ENCODE results near the gene PALM. TPM values are rescaled to one million over a fixed set of nuclear protein-coding genes. Genes with fewer than 3 reads are reported as not detected.
A peak's percentile ranks its signal among the peaks of the same experiment; 100 is the strongest.

Gene PALM
- total RNA-seq, 2 experiments from 2014 or later: not detected

GRCh38 chr19:703651-704446, 4.9 kb upstream of the PALM start:
- Mint-ChIP-seq H3K27me3 (peaks cover 23% of the 10 kb centered on the region), H3K4me1 (peaks cover 16% of the 10 kb centered on the region), H3K4me3 (no peak overlapping the region), H3K27ac (no peak overlapping the region), H3K36me3 (ENCODE audit: low read depth) (no peaks in the 10 kb centered on the region), H3K9me3 (no peaks in the 10 kb centered on the region)
- DNase-seq: peak; percentile 64
- CTCF ChIA-PET: interaction anchor here (1.2 to 1.5 kb wide), 2 partner anchors 23 to 30 kb away, joined by 3 to 4 read pairs; no protein-coding TSS in a partner anchor
- POLR2A ChIA-PET: no interaction called here

- H3K36me3 Mint-ChIP-seq (ENCODE audit: low read depth): no peaks in the 10 kb centered on the region
Observed at GRCh38 chr19:704447-704741, 4.3 kb upstream of the PALM start.

GRCh38 chr19:709196-709964, 645 bp downstream of the PALM start:
- DNase-seq: no peak
- no peaks in the 10 kb centered on the region for H3K9me3 Mint-ChIP-seq
- CTCF ChIA-PET: no interaction called here
- H3K27ac Mint-ChIP-seq: no peak overlapping the region
- POLR2A ChIA-PET: no interaction called here
- no peak overlapping the region for H3K4me3 Mint-ChIP-seq
- H3K4me1 Mint-ChIP-seq: no peaks in the 10 kb centered on the region
- peaks cover 18% of the 10 kb centered on the region for H3K27me3 Mint-ChIP-seq
- H3K36me3 Mint-ChIP-seq (ENCODE audit: low read depth): no peaks in the 10 kb centered on the region

More at GRCh38 chr19:704447-704741, 4.3 kb upstream of the PALM start:
- ChIA-PET CTCF (no interaction called here), POLR2A (no interaction called here)
- H3K4me1 Mint-ChIP-seq: peaks cover 16% of the 10 kb centered on the region
- no peak for DNase-seq
- H3K27ac Mint-ChIP-seq: no peak overlapping the region
- no peak overlapping the region for H3K4me3 Mint-ChIP-seq
- H3K9me3 Mint-ChIP-seq: no peaks in the 10 kb centered on the region
- H3K27me3 Mint-ChIP-seq: peaks cover 23% of the 10 kb centered on the region

GRCh38 chr19:709965-710571, 1.3 kb downstream of the PALM start:
- POLR2A ChIA-PET: no interaction called here
- CTCF ChIA-PET: no interaction called here
- Mint-ChIP-seq H3K27me3 (peaks cover 18% of the 10 kb centered on the region), H3K4me3 (no peak overlapping the region), H3K27ac (no peak overlapping the region), H3K4me1 (no peaks in the 10 kb centered on the region), H3K9me3 (no peaks in the 10 kb centered on the region), H3K36me3 (ENCODE audit: low read depth) (no peaks in the 10 kb centered on the region)
- no peak for DNase-seq

GRCh38 chr19:710767-711166, 2.0 kb downstream of the PALM start:
- POLR2A ChIA-PET: no interaction called here
- H3K27ac Mint-ChIP-seq: no peak overlapping the region
- CTCF ChIA-PET: no interaction called here
- no peaks in the 10 kb centered on the region for H3K36me3 Mint-ChIP-seq (ENCODE audit: low read depth)
- H3K9me3 Mint-ChIP-seq: peaks cover 6% of the 10 kb centered on the region
- no peaks in the 10 kb centered on the region for H3K4me1 Mint-ChIP-seq
- H3K4me3 Mint-ChIP-seq: no peak overlapping the region
- H3K27me3 Mint-ChIP-seq: peaks cover 14% of the 10 kb centered on the region
- no peak for DNase-seq

DNA sequence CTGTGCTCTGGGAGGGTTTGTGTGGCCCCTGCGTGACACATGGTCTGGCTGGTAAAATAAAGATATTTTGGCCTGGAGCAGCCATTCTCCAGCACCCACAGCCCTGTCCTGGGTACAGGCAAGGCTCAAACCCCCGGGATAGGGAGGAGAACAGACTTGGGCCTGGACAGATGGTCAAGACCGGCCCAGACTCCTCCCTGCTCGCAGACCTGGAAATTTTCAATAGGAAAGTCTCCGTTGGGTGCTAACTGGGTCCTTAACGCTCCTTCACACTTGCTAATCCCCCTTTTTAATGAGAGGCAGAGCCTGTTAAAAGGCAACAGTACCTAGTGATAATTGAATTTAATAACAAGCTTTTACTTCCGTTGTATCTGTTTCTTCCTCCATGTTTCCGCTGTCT, 2.5 kb downstream of the PALM start:
- Mint-ChIP-seq H3K9me3 (peaks cover 7% of the 10 kb centered on the region), H3K36me3 (ENCODE audit: low read depth) (no peaks in the 10 kb centered on the region), H3K27me3 (peaks cover 14% of the 10 kb centered on the region), H3K4me3 (no peak overlapping the region), H3K4me1 (no peaks in the 10 kb centered on the region), H3K27ac (no peak overlapping the region)
- ChIA-PET POLR2A (no interaction called here), CTCF (no interaction called here)
- DNase-seq: no peak

GRCh38 chr19:715347-715746, 6.6 kb downstream of the PALM start:
- Mint-ChIP-seq H3K4me1 (no peaks in the 10 kb centered on the region), H3K36me3 (ENCODE audit: low read depth) (no peaks in the 10 kb centered on the region), H3K9me3 (peaks cover 7% of the 10 kb centered on the region), H3K27ac (no peak overlapping the region), H3K27me3 (no peaks in the 10 kb centered on the region), H3K4me3 (no peak overlapping the region)
- ChIA-PET POLR2A (no interaction called here), CTCF (no interaction called here)
- DNase-seq: no peak

- Mint-ChIP-seq H3K4me1 (no peaks in the 10 kb centered on the region), H3K4me3 (no peak overlapping the region), H3K9me3 (peaks cover 7% of the 10 kb centered on the region), H3K27me3 (peaks cover 3% of the 10 kb centered on the region), H3K27ac (peak overlapping the region; percentile 42), H3K36me3 (ENCODE audit: low read depth) (no peaks in the 10 kb centered on the region)
- DNase-seq: no peak
- ChIA-PET CTCF (interaction anchor here (1.0 kb wide), 1 partner anchor 13 kb away, joined by 3 read pairs; no protein-coding TSS in a partner anchor), POLR2A (no interaction called here)
Observed at GRCh38 chr19:718251-718951, 9.7 kb downstream of the PALM start.

DNA sequence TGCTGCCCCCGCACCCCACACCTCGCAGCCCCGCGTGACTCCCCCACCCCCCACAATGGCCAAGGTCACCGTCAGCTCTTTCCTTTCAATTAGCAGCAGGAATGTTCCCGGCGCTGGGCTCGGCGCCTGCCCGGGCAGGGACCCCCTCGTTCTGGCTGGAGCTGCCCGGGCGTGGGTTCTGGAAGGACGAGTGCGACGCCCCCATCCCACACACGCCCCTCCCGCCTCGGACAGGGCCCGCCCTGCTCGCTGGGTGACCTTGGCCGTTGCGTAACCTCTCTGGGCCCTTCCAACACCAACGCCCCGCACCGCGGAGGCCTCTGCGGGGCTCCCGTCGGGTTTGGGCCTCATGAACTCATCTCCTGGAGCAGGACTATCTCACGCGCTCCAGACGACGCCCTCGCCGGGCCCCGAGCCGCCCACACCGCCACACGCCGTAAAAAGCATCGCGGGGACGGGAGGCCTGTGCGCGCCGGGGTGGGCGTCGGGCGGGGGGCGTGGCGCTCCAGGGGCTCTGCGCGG, 10.3 kb downstream of the PALM start:
- peaks cover 3% of the 10 kb centered on the region for H3K27me3 Mint-ChIP-seq
- DNase-seq: no peak
- no peaks in the 10 kb centered on the region for H3K36me3 Mint-ChIP-seq (ENCODE audit: low read depth)
- ChIA-PET POLR2A (no interaction called here), CTCF (interaction anchor here (1.0 kb wide), 1 partner anchor 14 kb away, joined by 3 read pairs; no protein-coding TSS in a partner anchor)
- no peaks in the 10 kb centered on the region for H3K4me1 Mint-ChIP-seq
- H3K4me3 Mint-ChIP-seq: no peak overlapping the region
- peaks cover 7% of the 10 kb centered on the region for H3K9me3 Mint-ChIP-seq
- H3K27ac Mint-ChIP-seq: no peak overlapping the region

DNA sequence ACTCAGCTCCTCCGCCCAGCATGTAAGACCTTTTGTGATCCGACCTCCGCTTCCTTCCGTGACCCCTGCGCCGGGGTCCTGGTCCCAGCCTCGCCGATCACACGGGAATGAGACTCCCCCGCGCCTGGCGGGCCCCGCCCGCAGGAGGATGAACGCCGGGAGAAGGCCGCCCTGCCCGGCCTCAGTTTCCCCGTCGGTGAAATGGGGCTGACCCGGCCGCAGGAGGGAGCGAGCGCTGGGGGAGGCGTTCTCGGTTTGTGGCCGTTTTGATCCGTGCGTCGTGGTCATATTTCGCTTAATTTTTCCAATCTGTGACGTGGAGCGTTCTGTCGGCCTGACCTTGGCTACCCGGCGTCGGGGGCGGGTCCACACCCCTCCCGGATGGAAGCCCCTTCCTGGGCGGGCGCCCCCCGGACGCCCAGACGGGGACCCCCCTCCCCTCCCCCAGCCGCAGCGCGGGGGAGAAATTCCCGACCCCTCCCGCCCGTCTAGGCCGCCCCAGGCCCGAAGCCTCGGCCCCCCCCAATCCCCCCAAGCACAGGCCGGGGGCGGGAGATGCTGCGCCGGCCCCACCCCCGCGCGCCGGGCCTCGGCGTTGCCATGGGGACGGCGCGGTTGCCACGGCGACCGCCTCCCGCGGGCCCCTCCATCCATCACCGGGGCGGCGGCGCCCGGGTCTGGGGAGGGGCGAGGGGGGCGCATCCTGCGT, 11.1 kb downstream of the PALM start:
- no peaks in the 10 kb centered on the region for H3K36me3 Mint-ChIP-seq (ENCODE audit: low read depth)
- H3K4me3 Mint-ChIP-seq: no peak overlapping the region
- no peak overlapping the region for H3K27ac Mint-ChIP-seq

DNA sequence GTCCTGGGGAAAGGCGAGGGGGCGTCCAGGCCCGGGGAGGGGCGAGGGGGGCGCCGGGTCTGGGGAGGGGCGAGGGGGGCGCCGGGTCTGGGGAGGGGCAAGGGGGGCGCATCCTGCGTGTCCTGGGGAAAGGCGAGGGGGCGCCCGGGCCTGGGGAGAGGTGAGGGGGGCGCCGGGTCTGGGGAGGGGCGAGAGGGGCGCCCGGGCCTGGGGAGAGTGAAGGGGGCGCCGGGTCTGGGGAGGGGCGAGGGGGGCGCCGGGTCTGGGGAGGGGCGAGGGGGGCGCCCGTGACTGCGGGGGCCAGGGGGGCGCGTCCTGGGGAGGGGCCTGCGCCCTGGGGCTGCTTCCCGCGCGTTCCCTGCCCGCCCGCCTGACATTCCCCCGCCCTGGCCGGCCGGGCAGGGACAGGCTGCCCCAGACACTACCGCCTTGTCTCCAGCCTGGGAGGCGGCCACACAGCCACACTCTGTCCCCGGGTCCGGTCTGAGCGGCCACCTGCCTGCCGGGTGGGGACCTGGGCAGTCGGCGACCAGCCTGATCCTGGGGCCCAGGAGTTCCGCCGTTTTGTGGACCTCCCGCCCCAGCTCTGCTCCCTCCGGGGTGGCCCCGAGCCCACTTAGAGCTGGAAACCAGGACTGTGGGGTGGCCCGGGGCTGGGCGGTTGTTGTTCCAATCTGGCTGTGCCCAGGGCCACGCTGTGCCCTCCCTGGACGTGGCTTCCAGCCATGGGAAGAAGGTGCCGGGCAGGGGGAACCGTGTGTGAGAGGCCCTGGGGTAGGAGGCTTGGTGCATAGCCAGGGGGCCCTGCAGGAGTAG, 11.8 kb downstream of the PALM start:
- ChIA-PET CTCF (interaction anchor here (0.6 kb wide), 1 partner anchor 49 kb away, joined by 3 read pairs; no protein-coding TSS in a partner anchor), POLR2A (no interaction called here)
- peaks cover 3% of the 10 kb centered on the region for H3K27me3 Mint-ChIP-seq
- no peaks in the 10 kb centered on the region for H3K4me1 Mint-ChIP-seq
- no peak overlapping the region for H3K27ac Mint-ChIP-seq
- H3K36me3 Mint-ChIP-seq (ENCODE audit: low read depth): no peaks in the 10 kb centered on the region
- peaks cover 3% of the 10 kb centered on the region for H3K9me3 Mint-ChIP-seq
- no peak overlapping the region for H3K4me3 Mint-ChIP-seq
- no peak for DNase-seq

More for the DNA sequence above, 11.1 kb downstream of the PALM start:
- ChIA-PET CTCF (no interaction called here), POLR2A (no interaction called here)
- no peaks in the 10 kb centered on the region for H3K4me1 Mint-ChIP-seq
- H3K9me3 Mint-ChIP-seq: peaks cover 7% of the 10 kb centered on the region
- DNase-seq: no peak
- peaks cover 3% of the 10 kb centered on the region for H3K27me3 Mint-ChIP-seq
